ENCODE results near the gene EVL. TPM values are rescaled to one million over a fixed set of nuclear protein-coding genes. Genes with fewer than 3 reads are reported as not detected.

EVL gene
- polyA plus RNA-seq, 4 donors = 21.0 to 102 (median 31.8) TPM

GRCh38 chr14:100115236-100115635, 50.0 kb downstream of the EVL start:
- 94 to 99% (median 97%) methylated on average over 6 of the region's 6 CpGs for WGBS, 3 donors
- no peak overlapping the region for H3K4me3 ChIP-seq (ENCODE audit: low read depth in 1 of 3, low read length in 3 of 3)
- FAIRE-seq = no peak

GRCh38 chr14:100115726-100116125, 50.5 kb downstream of the EVL start:
- H3K27ac ChIP-seq (ENCODE audit: low read depth in 1 of 3, low read length in 2 of 3) = no peak overlapping the region
- H3K27me3 ChIP-seq (ENCODE audit: control insufficient read depth in 3 of 3, insufficient read depth in 3 of 3, low read length in 3 of 3) = no peaks in the 10 kb centered on the region
- H3K9me3 ChIP-seq (ENCODE audit: control insufficient read depth in 2 of 2, insufficient read depth in 1 of 2, low read depth in 1 of 2, low read length in 1 of 2) = no peaks in the 10 kb centered on the region
- H3K4me1 ChIP-seq (ENCODE audit: control insufficient read depth in 3 of 3, insufficient read depth in 2 of 3, low read depth in 1 of 3, low read length in 2 of 3) = no peaks in the 10 kb centered on the region
- DNase-seq (no peak), FAIRE-seq (no peak)
- 91 to 92% (median 92%) methylated on average over 8 of the region's 8 CpGs for WGBS, 3 donors
- no peak overlapping the region for H3K4me3 ChIP-seq (ENCODE audit: low read depth in 1 of 3, low read length in 3 of 3)
- H3K36me3 ChIP-seq (ENCODE audit: control insufficient read depth in 3 of 3, insufficient read depth in 2 of 3, low read depth in 1 of 3, low read length in 3 of 3) = peaks cover 0 to 49% (median 0%) of the 10 kb centered on the region in 3 donors

More at GRCh38 chr14:100115236-100115635, 50.0 kb downstream of the EVL start:
- Histone ChIP-seq H3K27ac (ENCODE audit: low read depth in 1 of 3, low read length in 2 of 3) (no peak overlapping the region), H3K27me3 (ENCODE audit: control insufficient read depth in 3 of 3, insufficient read depth in 3 of 3, low read length in 3 of 3) (no peaks in the 10 kb centered on the region), H3K9me3 (ENCODE audit: control insufficient read depth in 2 of 2, insufficient read depth in 1 of 2, low read depth in 1 of 2, low read length in 1 of 2) (no peaks in the 10 kb centered on the region), H3K36me3 (ENCODE audit: control insufficient read depth in 3 of 3, insufficient read depth in 2 of 3, low read depth in 1 of 3, low read length in 3 of 3) (peaks cover 0 to 49% (median 0%) of the 10 kb centered on the region in 3 donors), H3K4me1 (ENCODE audit: control insufficient read depth in 3 of 3, insufficient read depth in 2 of 3, low read depth in 1 of 3, low read length in 2 of 3) (no peaks in the 10 kb centered on the region)
- DNase-seq = no peak

GRCh38 chr14:100116134-100116533, 50.9 kb downstream of the EVL start:
- H3K4me3 ChIP-seq (ENCODE audit: low read depth in 1 of 3, low read length in 3 of 3) = no peak overlapping the region
- H3K9me3 ChIP-seq (ENCODE audit: control insufficient read depth in 2 of 2, insufficient read depth in 1 of 2, low read depth in 1 of 2, low read length in 1 of 2) = no peaks in the 10 kb centered on the region
- H3K36me3 ChIP-seq (ENCODE audit: control insufficient read depth in 3 of 3, insufficient read depth in 2 of 3, low read depth in 1 of 3, low read length in 3 of 3) = peaks cover 0 to 52% (median 0%) of the 10 kb centered on the region in 3 donors
- WGBS, 3 donors = 72 to 75% (median 75%) methylated on average over 3 of the region's 3 CpGs
- DNase-seq = no peak
- H3K4me1 ChIP-seq (ENCODE audit: control insufficient read depth in 3 of 3, insufficient read depth in 2 of 3, low read depth in 1 of 3, low read length in 2 of 3) = no peaks in the 10 kb centered on the region
- no peaks in the 10 kb centered on the region for H3K27me3 ChIP-seq (ENCODE audit: control insufficient read depth in 3 of 3, insufficient read depth in 3 of 3, low read length in 3 of 3)
- no peak overlapping the region for H3K27ac ChIP-seq (ENCODE audit: low read depth in 1 of 3, low read length in 2 of 3)
- no peak for FAIRE-seq

- Histone ChIP-seq H3K4me1 (ENCODE audit: control insufficient read depth in 3 of 3, insufficient read depth in 2 of 3, low read depth in 1 of 3, low read length in 2 of 3) (no peaks in the 10 kb centered on the region), H3K27ac (ENCODE audit: low read depth in 1 of 3, low read length in 2 of 3) (no peak overlapping the region), H3K36me3 (ENCODE audit: control insufficient read depth in 3 of 3, insufficient read depth in 2 of 3, low read depth in 1 of 3, low read length in 3 of 3) (peaks cover 0 to 60% (median 0%) of the 10 kb centered on the region in 3 donors), H3K27me3 (ENCODE audit: control insufficient read depth in 3 of 3, insufficient read depth in 3 of 3, low read length in 3 of 3) (no peaks in the 10 kb centered on the region), H3K9me3 (ENCODE audit: control insufficient read depth in 2 of 2, insufficient read depth in 1 of 2, low read depth in 1 of 2, low read length in 1 of 2) (no peaks in the 10 kb centered on the region), H3K4me3 (ENCODE audit: low read depth in 1 of 3, low read length in 3 of 3) (no peak overlapping the region)
- WGBS, 3 donors = 93 to 96% (median 95%) methylated on average over 10 of the region's 10 CpGs
- DNase-seq = no peak
- FAIRE-seq = no peak
Measured at GRCh38 chr14:100117026-100117425, 51.8 kb downstream of the EVL start.

- WGBS, 3 donors = 51 to 73% (median 71%) methylated on average over 14 of the region's 14 CpGs
- DNase-seq (peak in 1 of 2 donors; percentile 83), FAIRE-seq (no peak)
- Histone ChIP-seq H3K9me3 (ENCODE audit: control insufficient read depth in 2 of 2, insufficient read depth in 1 of 2, low read depth in 1 of 2, low read length in 1 of 2) (no peaks in the 10 kb centered on the region), H3K27me3 (ENCODE audit: control insufficient read depth in 3 of 3, insufficient read depth in 3 of 3, low read length in 3 of 3) (no peaks in the 10 kb centered on the region), H3K4me3 (ENCODE audit: low read depth in 1 of 3, low read length in 3 of 3) (no peak overlapping the region), H3K36me3 (ENCODE audit: control insufficient read depth in 3 of 3, insufficient read depth in 2 of 3, low read depth in 1 of 3, low read length in 3 of 3) (peaks cover 0 to 64% (median 0%) of the 10 kb centered on the region in 3 donors), H3K27ac (ENCODE audit: low read depth in 1 of 3, low read length in 2 of 3) (no peak overlapping the region), H3K4me1 (ENCODE audit: control insufficient read depth in 3 of 3, insufficient read depth in 2 of 3, low read depth in 1 of 3, low read length in 2 of 3) (no peaks in the 10 kb centered on the region)
Measured at GRCh38 chr14:100117633-100118395, 52.6 kb downstream of the EVL start.

- DNase-seq (no peak), FAIRE-seq (no peak)
- Histone ChIP-seq H3K4me1 (ENCODE audit: control insufficient read depth in 3 of 3, insufficient read depth in 2 of 3, low read depth in 1 of 3, low read length in 2 of 3) (no peaks in the 10 kb centered on the region), H3K4me3 (ENCODE audit: low read depth in 1 of 3, low read length in 3 of 3) (no peak overlapping the region), H3K27me3 (ENCODE audit: control insufficient read depth in 3 of 3, insufficient read depth in 3 of 3, low read length in 3 of 3) (no peaks in the 10 kb centered on the region), H3K27ac (ENCODE audit: low read depth in 1 of 3, low read length in 2 of 3) (no peak overlapping the region), H3K36me3 (ENCODE audit: control insufficient read depth in 3 of 3, insufficient read depth in 2 of 3, low read depth in 1 of 3, low read length in 3 of 3) (peaks cover 0 to 60% (median 0%) of the 10 kb centered on the region in 3 donors), H3K9me3 (ENCODE audit: control insufficient read depth in 2 of 2, insufficient read depth in 1 of 2, low read depth in 1 of 2, low read length in 1 of 2) (no peaks in the 10 kb centered on the region)
- WGBS, 3 donors = 86 to 90% (median 87%) methylated on average over 7 of the region's 7 CpGs
Measured at GRCh38 chr14:100118396-100119011, 53.3 kb downstream of the EVL start.

GRCh38 chr14:100119251-100119650, 54.0 kb downstream of the EVL start:
- WGBS, 3 donors = 93 to 97% (median 94%) methylated on average over 8 of the region's 8 CpGs
- no peak for DNase-seq
- Histone ChIP-seq H3K27ac (ENCODE audit: low read depth in 1 of 3, low read length in 2 of 3) (no peak overlapping the region), H3K27me3 (ENCODE audit: control insufficient read depth in 3 of 3, insufficient read depth in 3 of 3, low read length in 3 of 3) (no peaks in the 10 kb centered on the region), H3K36me3 (ENCODE audit: control insufficient read depth in 3 of 3, insufficient read depth in 2 of 3, low read depth in 1 of 3, low read length in 3 of 3) (peaks cover 0 to 66% (median 0%) of the 10 kb centered on the region in 3 donors), H3K4me1 (ENCODE audit: control insufficient read depth in 3 of 3, insufficient read depth in 2 of 3, low read depth in 1 of 3, low read length in 2 of 3) (no peaks in the 10 kb centered on the region), H3K9me3 (ENCODE audit: control insufficient read depth in 2 of 2, insufficient read depth in 1 of 2, low read depth in 1 of 2, low read length in 1 of 2) (no peaks in the 10 kb centered on the region), H3K4me3 (ENCODE audit: low read depth in 1 of 3, low read length in 3 of 3) (no peak overlapping the region)
- no peak for FAIRE-seq

GRCh38 chr14:100120522-100121269, 55.5 kb downstream of the EVL start:
- H3K4me3 ChIP-seq (ENCODE audit: low read depth in 1 of 3, low read length in 3 of 3) = no peak overlapping the region
- H3K4me1 ChIP-seq (ENCODE audit: control insufficient read depth in 3 of 3, insufficient read depth in 2 of 3, low read depth in 1 of 3, low read length in 2 of 3) = no peaks in the 10 kb centered on the region
- 93 to 95% (median 94%) methylated on average over 18 of the region's 18 CpGs for WGBS, 3 donors
- FAIRE-seq (no peak), DNase-seq (no peak)
- no peaks in the 10 kb centered on the region for H3K9me3 ChIP-seq (ENCODE audit: control insufficient read depth in 2 of 2, insufficient read depth in 1 of 2, low read depth in 1 of 2, low read length in 1 of 2)
- H3K36me3 ChIP-seq (ENCODE audit: control insufficient read depth in 3 of 3, insufficient read depth in 2 of 3, low read depth in 1 of 3, low read length in 3 of 3) = peaks cover 0 to 65% (median 0%) of the 10 kb centered on the region in 3 donors
- no peak overlapping the region for H3K27ac ChIP-seq (ENCODE audit: low read depth in 1 of 3, low read length in 2 of 3)
- H3K27me3 ChIP-seq (ENCODE audit: control insufficient read depth in 3 of 3, insufficient read depth in 3 of 3, low read length in 3 of 3) = no peaks in the 10 kb centered on the region
